GM19239 (cell line): ENCODE data around the gene TICAM2.
"Not testable (repeated sequence)": the region's sequence is repeated elsewhere in the genome, so short reads cannot be mapped to it uniquely, and the experiment has no call there.

ENCODE experiments used
- DNase-seq: peaks from one replicate; pipeline ENCODE4 v3.0.0; 2011; ENCODE audit warnings: low spot score; ENCODE audit not compliant: insufficient read length
- FAIRE-seq: peaks from 2 replicates; lab custom pipeline; 2011; peaks lifted over from hg19 to GRCh38; lab: Jason Lieb, UNC

TICAM2 gene

GRCh38 chr5:115601701-115602590, at the start of gene TICAM2:
Gene TICAM2 (minus strand): TSS chr5:115602479. CDS start chr5:115581256, 21,223 bp downstream.
- DNase-seq: peak; percentile 59
- peak; percentile 95 for FAIRE-seq

- DNase-seq (no peak), FAIRE-seq (no peak)
Observed at GRCh38 chr5:115649541-115649940, 47.3 kb upstream of the TICAM2 start.

- FAIRE-seq (no peak), DNase-seq (no peak)
Observed at GRCh38 chr5:115648056-115648455, 45.8 kb upstream of the TICAM2 start.

- not testable (repeated sequence) for FAIRE-seq, DNase-seq
Observed at GRCh38 chr5:115645386-115645785, 43.1 kb upstream of the TICAM2 start.

- FAIRE-seq (no peak), DNase-seq (no peak)
Observed at GRCh38 chr5:115644046-115644445, 41.8 kb upstream of the TICAM2 start.

GRCh38 chr5:115641948-115642347, 39.7 kb upstream of the TICAM2 start:
- FAIRE-seq (no peak), DNase-seq (no peak)

GRCh38 chr5:115640274-115640673, 38.0 kb upstream of the TICAM2 start:
- FAIRE-seq: no peak
- DNase-seq: no peak

GRCh38 chr5:115639377-115639776, 37.1 kb upstream of the TICAM2 start:
- FAIRE-seq: no peak
- DNase-seq: no peak

GRCh38 chr5:115637507-115637906, 35.2 kb upstream of the TICAM2 start:
- DNase-seq (no peak), FAIRE-seq (peak; percentile 65)

GRCh38 chr5:115636008-115636407, 33.7 kb upstream of the TICAM2 start:
- FAIRE-seq: no peak

GRCh38 chr5:115634343-115635132, 32.3 kb upstream of the TICAM2 start:
- FAIRE-seq: peak; percentile 98
- DNase-seq: peak; percentile 52

More at GRCh38 chr5:115636008-115636407, 33.7 kb upstream of the TICAM2 start:
- no peak for DNase-seq

GRCh38 chr5:115629903-115630302, 27.6 kb upstream of the TICAM2 start:
- no peak for FAIRE-seq
- DNase-seq: no peak

GRCh38 chr5:115627295-115627865, 25.1 kb upstream of the TICAM2 start:
- DNase-seq (no peak), FAIRE-seq (no peak)

- no peak for DNase-seq
- no peak for FAIRE-seq
Observed at GRCh38 chr5:115626445-115626823, 24.2 kb upstream of the TICAM2 start.

GRCh38 chr5:115625579-115626444, 23.5 kb upstream of the TICAM2 start, which contains the start of gene TMED7:
Gene TMED7 (minus strand): TSS chr5:115626036. CDS start chr5:115625792, 244 bp downstream.
- DNase-seq (peak; percentile 73), FAIRE-seq (peak; percentile 93)

GRCh38 chr5:115624994-115625393, 22.7 kb upstream of the TICAM2 start:
- FAIRE-seq: no peak
- DNase-seq: no peak

GRCh38 chr5:115623658-115624057, 21.4 kb upstream of the TICAM2 start:
- FAIRE-seq (no peak), DNase-seq (no peak)

- FAIRE-seq (no peak), DNase-seq (no peak)
Observed at GRCh38 chr5:115621365-115621900, 19.2 kb upstream of the TICAM2 start.

- no peak for DNase-seq
- FAIRE-seq: no peak
Observed at GRCh38 chr5:115616892-115617291, 14.6 kb upstream of the TICAM2 start.
